ENCODE results near the gene PECR. TPM values are rescaled to one million over a fixed set of nuclear protein-coding genes. Genes with fewer than 3 reads are reported as not detected.
A peak's percentile ranks its signal among the peaks of the same experiment; 100 is the strongest.

PECR gene
- total RNA-seq, 1 donor from 2014 or later: 6.6 TPM

DNA sequence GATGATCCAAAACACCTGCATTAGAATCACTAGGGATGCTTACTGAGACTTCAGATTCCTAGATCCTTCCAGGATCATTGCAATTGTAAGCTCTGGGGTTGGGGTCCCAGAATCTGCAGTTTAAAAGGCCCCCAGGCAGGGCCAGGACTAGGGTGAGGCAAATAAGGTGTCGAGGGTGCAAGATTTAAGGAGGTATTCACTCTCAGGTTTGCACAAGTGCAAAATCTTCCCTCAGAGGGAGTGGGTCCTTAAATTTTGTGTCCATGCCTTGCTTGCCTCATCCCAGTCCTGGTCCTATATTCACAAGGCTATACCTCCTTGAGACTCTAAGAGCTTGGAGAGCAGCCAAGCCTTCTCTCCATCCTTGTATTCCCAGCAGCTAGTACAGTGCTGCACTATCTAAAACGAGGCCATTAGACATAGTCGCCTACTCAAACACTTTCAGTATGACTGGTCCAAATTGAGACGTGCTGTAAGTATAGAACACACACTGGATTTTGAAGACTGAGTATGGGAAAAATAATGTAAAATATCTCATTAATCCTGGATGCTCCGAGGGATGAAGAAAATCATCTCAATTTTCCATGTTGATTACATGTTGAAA is 36.6 kb downstream of the PECR start:
- no peaks in the 10 kb centered on the region for H3K9me3 Mint-ChIP-seq (ENCODE audit: unreplicated experiment)
- H3K4me1 Mint-ChIP-seq (ENCODE audit: unreplicated experiment): no peaks in the 10 kb centered on the region
- DNase-seq (ENCODE audit: extremely low spot score, unreplicated experiment): no peak
- H3K27ac Mint-ChIP-seq (ENCODE audit: unreplicated experiment): no peak overlapping the region
- H3K4me3 Mint-ChIP-seq (ENCODE audit: unreplicated experiment): no peak overlapping the region
- H3K36me3 Mint-ChIP-seq (ENCODE audit: unreplicated experiment): peaks cover 8% of the 10 kb centered on the region
- no peaks in the 10 kb centered on the region for H3K27me3 Mint-ChIP-seq (ENCODE audit: unreplicated experiment)
- TF ChIP-seq, protein P1, sequence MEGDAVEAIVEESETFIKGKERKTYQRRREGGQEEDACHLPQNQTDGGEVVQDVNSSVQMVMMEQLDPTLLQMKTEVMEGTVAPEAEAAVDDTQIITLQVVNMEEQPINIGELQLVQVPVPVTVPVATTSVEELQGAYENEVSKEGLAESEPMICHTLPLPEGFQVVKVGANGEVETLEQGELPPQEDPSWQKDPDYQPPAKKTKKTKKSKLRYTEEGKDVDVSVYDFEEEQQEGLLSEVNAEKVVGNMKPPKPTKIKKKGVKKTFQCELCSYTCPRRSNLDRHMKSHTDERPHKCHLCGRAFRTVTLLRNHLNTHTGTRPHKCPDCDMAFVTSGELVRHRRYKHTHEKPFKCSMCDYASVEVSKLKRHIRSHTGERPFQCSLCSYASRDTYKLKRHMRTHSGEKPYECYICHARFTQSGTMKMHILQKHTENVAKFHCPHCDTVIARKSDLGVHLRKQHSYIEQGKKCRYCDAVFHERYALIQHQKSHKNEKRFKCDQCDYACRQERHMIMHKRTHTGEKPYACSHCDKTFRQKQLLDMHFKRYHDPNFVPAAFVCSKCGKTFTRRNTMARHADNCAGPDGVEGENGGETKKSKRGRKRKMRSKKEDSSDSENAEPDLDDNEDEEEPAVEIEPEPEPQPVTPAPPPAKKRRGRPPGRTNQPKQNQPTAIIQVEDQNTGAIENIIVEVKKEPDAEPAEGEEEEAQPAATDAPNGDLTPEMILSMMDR (IDR thresholded peaks at IDR 0.05): no peak

DNA sequence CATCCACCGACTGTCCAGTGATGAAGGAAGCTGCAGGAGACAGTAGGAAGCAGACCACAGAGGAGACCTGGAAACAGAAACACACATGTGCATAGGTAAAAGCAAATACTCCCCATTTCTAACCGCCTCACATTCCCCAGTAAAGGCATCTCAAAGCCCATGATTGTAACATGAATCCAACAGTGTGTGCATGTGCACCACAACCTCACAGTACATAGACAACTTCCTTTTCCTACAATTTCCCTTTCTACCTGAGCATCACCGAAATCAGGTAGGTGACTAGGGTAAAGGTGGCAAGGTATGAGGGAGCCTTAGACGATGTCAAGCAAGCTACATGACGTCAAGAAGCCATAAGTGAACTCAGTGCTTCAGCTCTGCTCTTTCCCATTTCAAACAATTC is 37.7 kb downstream of the PECR start:
- no peak for DNase-seq (ENCODE audit: extremely low spot score, unreplicated experiment)
- Mint-ChIP-seq H3K27me3 (ENCODE audit: unreplicated experiment) (no peaks in the 10 kb centered on the region), H3K27ac (ENCODE audit: unreplicated experiment) (no peak overlapping the region), H3K36me3 (ENCODE audit: unreplicated experiment) (peaks cover 10% of the 10 kb centered on the region), H3K4me1 (ENCODE audit: unreplicated experiment) (no peaks in the 10 kb centered on the region), H3K4me3 (ENCODE audit: unreplicated experiment) (no peak overlapping the region), H3K9me3 (ENCODE audit: unreplicated experiment) (no peaks in the 10 kb centered on the region)
- TF ChIP-seq, protein P1 (IDR thresholded peaks at IDR 0.05): no peak

GRCh38 chr2:216041438-216041837 is 40.2 kb downstream of the PECR start:
- Mint-ChIP-seq H3K27me3 (ENCODE audit: unreplicated experiment) (no peaks in the 10 kb centered on the region), H3K36me3 (ENCODE audit: unreplicated experiment) (peaks cover 6% of the 10 kb centered on the region), H3K27ac (ENCODE audit: unreplicated experiment) (no peak overlapping the region), H3K4me1 (ENCODE audit: unreplicated experiment) (no peaks in the 10 kb centered on the region), H3K4me3 (ENCODE audit: unreplicated experiment) (no peak overlapping the region), H3K9me3 (ENCODE audit: unreplicated experiment) (no peaks in the 10 kb centered on the region)
- no peak for DNase-seq (ENCODE audit: extremely low spot score, unreplicated experiment)
- TF ChIP-seq, protein P1 (IDR thresholded peaks at IDR 0.05): no peak

DNA sequence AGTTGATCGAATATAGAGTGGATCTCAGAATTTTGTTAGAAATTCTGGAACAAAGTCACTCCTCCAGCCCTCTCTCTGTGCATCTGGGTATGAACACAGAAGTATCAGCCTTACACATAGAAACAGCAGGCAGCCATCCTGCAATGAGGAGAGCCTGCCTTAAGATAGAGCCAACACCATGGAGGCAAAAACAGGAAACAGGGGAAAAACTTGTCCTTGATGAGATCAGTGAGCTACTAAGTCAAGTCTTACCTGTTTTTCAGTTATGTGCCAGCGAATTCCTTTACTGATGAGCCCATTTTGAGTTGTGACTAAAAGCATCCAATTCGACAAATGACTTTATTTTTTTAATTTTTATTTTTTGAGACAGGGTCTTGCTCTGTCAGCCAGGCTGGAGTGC is 41.7 kb downstream of the PECR start:
- no peaks in the 10 kb centered on the region for H3K4me1 Mint-ChIP-seq (ENCODE audit: unreplicated experiment)
- H3K4me3 Mint-ChIP-seq (ENCODE audit: unreplicated experiment): no peak overlapping the region
- TF ChIP-seq, protein P1 (IDR thresholded peaks at IDR 0.05): no peak
- DNase-seq (ENCODE audit: extremely low spot score, unreplicated experiment): no peak
- no peaks in the 10 kb centered on the region for H3K27me3 Mint-ChIP-seq (ENCODE audit: unreplicated experiment)
- H3K9me3 Mint-ChIP-seq (ENCODE audit: unreplicated experiment): no peaks in the 10 kb centered on the region
- H3K36me3 Mint-ChIP-seq (ENCODE audit: unreplicated experiment): peaks cover 6% of the 10 kb centered on the region
- no peak overlapping the region for H3K27ac Mint-ChIP-seq (ENCODE audit: unreplicated experiment)

GRCh38 chr2:216034065-216034464 is 47.5 kb downstream of the PECR start:
- H3K36me3 Mint-ChIP-seq (ENCODE audit: unreplicated experiment): no peaks in the 10 kb centered on the region
- no peaks in the 10 kb centered on the region for H3K27me3 Mint-ChIP-seq (ENCODE audit: unreplicated experiment)
- no peak overlapping the region for H3K4me3 Mint-ChIP-seq (ENCODE audit: unreplicated experiment)
- no peaks in the 10 kb centered on the region for H3K9me3 Mint-ChIP-seq (ENCODE audit: unreplicated experiment)
- TF ChIP-seq, protein P1 (IDR thresholded peaks at IDR 0.05): peak; percentile 80
- no peak overlapping the region for H3K27ac Mint-ChIP-seq (ENCODE audit: unreplicated experiment)
- peaks cover 25% of the 10 kb centered on the region for H3K4me1 Mint-ChIP-seq (ENCODE audit: unreplicated experiment)
- no peak for DNase-seq (ENCODE audit: extremely low spot score, unreplicated experiment)

Measured in osteocyte (in vitro differentiated cells).